GM21528 (cell line): ENCODE results near the gene PAM16.

Experiments
- ATAC-seq: cut with Tn5 transposase; IDR thresholded peaks from one replicate; pipeline ENCODE4 v1.9.1; 2021; ENCODE audit warnings: mild to moderate bottlenecking, moderate library complexity; ENCODE audit not compliant: unreplicated experiment, low FRiP score

The PAM16 gene

GRCh38 chr16:4384509-4384942 lies 33.4 kb upstream of the PAM16 start:
- ATAC-seq: no peak

- ATAC-seq: no peak
Measured at GRCh38 chr16:4383591-4384444, 32.7 kb upstream of the PAM16 start.

- ATAC-seq: no peak
Measured at GRCh38 chr16:4382795-4383357, 31.8 kb upstream of the PAM16 start.

- ATAC-seq: no peak
Measured at GRCh38 chr16:4381935-4382794, 31.0 kb upstream of the PAM16 start.

GRCh38 chr16:4381072-4381934 lies 30.2 kb upstream of the PAM16 start:
- ATAC-seq: no peak

GRCh38 chr16:4380119-4381063 lies 29.3 kb upstream of the PAM16 start:
- ATAC-seq: no peak

- ATAC-seq: no peak
Measured at GRCh38 chr16:4378999-4379690, 28.0 kb upstream of the PAM16 start.

- no peak for ATAC-seq
Measured at GRCh38 chr16:4378161-4378666, 27.1 kb upstream of the PAM16 start.

- ATAC-seq: no peak
Measured at GRCh38 chr16:4377573-4378154, 26.5 kb upstream of the PAM16 start.

GRCh38 chr16:4376893-4377572 lies 25.9 kb upstream of the PAM16 start:
- no peak for ATAC-seq

- ATAC-seq: no peak
Measured at GRCh38 chr16:4376126-4376892, 25.2 kb upstream of the PAM16 start.

- ATAC-seq: no peak
Measured at GRCh38 chr16:4375717-4376116, 24.6 kb upstream of the PAM16 start.

GRCh38 chr16:4373909-4374742 lies 23.0 kb upstream of the PAM16 start:
- ATAC-seq: no peak

- no peak for ATAC-seq
Measured at GRCh38 chr16:4373356-4373908, 22.3 kb upstream of the PAM16 start.

- ATAC-seq: no peak
Measured at GRCh38 chr16:4372578-4373355, 21.6 kb upstream of the PAM16 start.
